Fibroblast of lung (primary cell): Measurements from ENCODE around the gene TRMT44.

Source experiments
- CTCF ChIP-seq, 2 donors: IDR thresholded peaks in 1 of 2; conservative IDR thresholded peaks in 1 of 2; 1 replicate in 1 of 2; 2 replicates in 1 of 2; pipeline ENCODE4 v1.5.1; 2011 to 2012; ENCODE audit warnings: low read length in 2 of 2, control low read depth in 1 of 2, inconsistent platforms in 1 of 2, low read depth in 1 of 2, mild to moderate bottlenecking in 1 of 2
- EZH2 ChIP-seq: IDR thresholded peaks from 2 replicates; pipeline ENCODE4 v1.5.1; 2012; ENCODE audit warnings: low read length, control low read depth, mild to moderate bottlenecking; ENCODE audit errors: missing control alignments

GRCh38 chr4:8505229-8505628 lies 64.7 kb downstream of the TRMT44 start:
- no peak for TF ChIP-seq CTCF (conservative IDR thresholded peaks at IDR 0.05 in 1 of 2, IDR thresholded peaks at IDR 0.05 in 1 of 2; ENCODE audit: low read depth in 1 of 2, low read length in 2 of 2)
- TF ChIP-seq EZH2 = no peak
